ENCODE measurements around the gene RCSD1.

DNA sequence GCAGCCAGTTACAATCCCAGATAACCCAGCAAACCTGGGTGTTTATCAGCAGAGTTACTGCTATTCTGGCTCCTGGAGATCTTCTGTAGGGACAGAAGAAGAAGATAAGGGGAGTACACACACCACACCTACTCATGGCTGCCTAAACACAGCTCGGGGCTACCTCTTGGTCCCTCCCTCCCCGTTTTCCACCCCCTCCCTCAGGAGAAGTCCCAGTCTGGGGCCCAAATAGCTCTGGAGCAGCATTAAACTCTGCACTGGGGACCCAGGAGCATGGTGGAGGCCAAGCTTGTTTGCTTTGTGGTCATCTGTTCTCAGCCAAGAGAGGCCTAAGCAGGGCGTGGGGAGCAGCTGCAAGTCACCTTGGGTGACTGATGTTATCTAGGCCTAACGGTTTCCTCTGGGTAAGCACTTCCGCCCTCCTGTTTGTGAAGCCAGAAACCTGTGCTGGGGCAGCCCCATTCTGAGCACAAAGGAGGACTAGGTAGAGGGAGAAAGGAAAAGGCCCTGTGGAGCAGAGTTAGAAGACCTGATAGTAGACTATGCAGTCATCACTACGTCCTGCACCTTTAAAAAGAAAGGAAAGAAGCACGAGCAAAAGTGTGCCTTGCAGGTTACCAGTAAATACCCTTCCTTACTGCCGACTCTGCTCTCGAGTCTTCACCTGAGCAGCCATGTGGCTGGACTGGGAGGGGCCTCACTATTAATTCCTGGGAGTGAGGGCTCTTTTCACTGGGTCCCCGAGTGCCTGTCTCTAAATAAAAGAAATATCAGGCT lies 2.0 kb upstream of the RCSD1 start:
- TF ChIP-seq, protein P1, sequence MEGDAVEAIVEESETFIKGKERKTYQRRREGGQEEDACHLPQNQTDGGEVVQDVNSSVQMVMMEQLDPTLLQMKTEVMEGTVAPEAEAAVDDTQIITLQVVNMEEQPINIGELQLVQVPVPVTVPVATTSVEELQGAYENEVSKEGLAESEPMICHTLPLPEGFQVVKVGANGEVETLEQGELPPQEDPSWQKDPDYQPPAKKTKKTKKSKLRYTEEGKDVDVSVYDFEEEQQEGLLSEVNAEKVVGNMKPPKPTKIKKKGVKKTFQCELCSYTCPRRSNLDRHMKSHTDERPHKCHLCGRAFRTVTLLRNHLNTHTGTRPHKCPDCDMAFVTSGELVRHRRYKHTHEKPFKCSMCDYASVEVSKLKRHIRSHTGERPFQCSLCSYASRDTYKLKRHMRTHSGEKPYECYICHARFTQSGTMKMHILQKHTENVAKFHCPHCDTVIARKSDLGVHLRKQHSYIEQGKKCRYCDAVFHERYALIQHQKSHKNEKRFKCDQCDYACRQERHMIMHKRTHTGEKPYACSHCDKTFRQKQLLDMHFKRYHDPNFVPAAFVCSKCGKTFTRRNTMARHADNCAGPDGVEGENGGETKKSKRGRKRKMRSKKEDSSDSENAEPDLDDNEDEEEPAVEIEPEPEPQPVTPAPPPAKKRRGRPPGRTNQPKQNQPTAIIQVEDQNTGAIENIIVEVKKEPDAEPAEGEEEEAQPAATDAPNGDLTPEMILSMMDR (IDR thresholded peaks at IDR 0.05), result no peak
- TF ChIP-seq POLR2A (IDR thresholded peaks at IDR 0.05) (no peak), EP300 (IDR thresholded peaks at IDR 0.05) (no peak)
